Endodermal cell (in vitro differentiated cells): Measurements from ENCODE around the gene HOXB3. TPM values are rescaled to one million over a fixed set of nuclear protein-coding genes. Genes with fewer than 3 reads are reported as not detected.
A peak's percentile ranks its signal among the peaks of the same experiment; 100 is the strongest.

Source experiments
- DNase-seq: peaks from one replicate; pipeline ENCODE4 v3.0.0-alpha.2; 2017
- H3K27ac ChIP-seq: 2 replicates; pipeline ENCODE4 v1.5.1; 2013; ENCODE audit warnings: mild to moderate bottlenecking, low read depth, low read length, moderate library complexity
- H3K27me3 ChIP-seq: 2 replicates; pipeline ENCODE4 v1.6.1; 2013; ENCODE audit warnings: mild to moderate bottlenecking, low read length, moderate library complexity; ENCODE audit not compliant: insufficient read depth, control insufficient read depth, poor library complexity, severe bottlenecking
- H3K36me3 ChIP-seq: 2 replicates; pipeline ENCODE4 v1.7.0; 2013; ENCODE audit warnings: mild to moderate bottlenecking, low read length, moderate library complexity; ENCODE audit not compliant: control insufficient read depth, insufficient read depth
- H3K4me1 ChIP-seq: one replicate; pipeline ENCODE4 v1.7.0; 2013; ENCODE audit warnings: low read length; ENCODE audit not compliant: control insufficient read depth, insufficient read depth
- H3K4me3 ChIP-seq: 2 replicates; pipeline ENCODE4 v1.5.1; 2013; ENCODE audit warnings: mild to moderate bottlenecking, low read length, moderate library complexity
- H3K9ac ChIP-seq: 2 replicates; pipeline ENCODE4 v1.6.1; 2013; ENCODE audit warnings: mild to moderate bottlenecking, low read length, moderate library complexity; ENCODE audit not compliant: poor library complexity, severe bottlenecking; ENCODE audit errors: extremely low read depth
- H3K9me3 ChIP-seq: 2 replicates; pipeline ENCODE4 v1.6.1; 2013; ENCODE audit warnings: mild to moderate bottlenecking, low read length, moderate library complexity; ENCODE audit not compliant: control insufficient read depth
- H3K27ac Mint-ChIP-seq: 2 replicates; pipeline ENCODE4 v1.8.0; 2020; ENCODE audit warnings: mixed read lengths
- H3K27me3 Mint-ChIP-seq: 2 replicates; pipeline ENCODE4 v1.8.0; 2021; ENCODE audit warnings: mild to moderate bottlenecking, mixed read lengths; ENCODE audit not compliant: insufficient read depth
- H3K36me3 Mint-ChIP-seq: 2 replicates; pipeline ENCODE4 v1.8.0; 2020; ENCODE audit warnings: low read depth, mixed read lengths
- H3K4me1 Mint-ChIP-seq: 2 replicates; pipeline ENCODE4 v1.8.0; 2020; ENCODE audit warnings: mixed read lengths
- H3K4me3 Mint-ChIP-seq: 2 replicates; pipeline ENCODE4 v1.8.0; 2020; ENCODE audit warnings: mild to moderate bottlenecking, moderate library complexity, mixed read lengths
- H3K9me3 Mint-ChIP-seq: 2 replicates; pipeline ENCODE4 v1.8.0; 2020; ENCODE audit warnings: mild to moderate bottlenecking, mixed read lengths
- WGBS, 2 experiments: methylation state at CpG; one replicate each; pipeline versions ENCODE4 v1.1.5 to v1.1.7; 2013; ENCODE audit warnings: missing lambda C conversion rate in 2 of 2, mixed read lengths in 1 of 2; ENCODE audit not compliant: insufficient coverage in 1 of 2, insufficient read length in 1 of 2; 5-methylcytosine and 5-hydroxymethylcytosine counted together
- total RNA-seq, 2 donors: library from RNA; stranded (reverse); fragmentation: NEBNext Ultra II Directional in 1 of 2; extraction: Animal tissue kit (Norgen Biotek cat#: 25700) in 1 of 2; gene quantifications; 2 replicates in 1 of 2; 3 replicates in 1 of 2; pipeline ENCODE4 v1.2.1, GENCODE V29; 2021
- TF ChIP-seq, protein P1 (sequence below): fragments of 200-600 bp; sonication (generic); conservative IDR thresholded peaks from 2 replicates; pipeline ENCODE4 v1.5.0; 2021; ENCODE audit warnings: antibody characterized with exemption, mild to moderate bottlenecking

Gene HOXB3
- total RNA-seq, 2 donors from 2014 or later: not detected

DNA sequence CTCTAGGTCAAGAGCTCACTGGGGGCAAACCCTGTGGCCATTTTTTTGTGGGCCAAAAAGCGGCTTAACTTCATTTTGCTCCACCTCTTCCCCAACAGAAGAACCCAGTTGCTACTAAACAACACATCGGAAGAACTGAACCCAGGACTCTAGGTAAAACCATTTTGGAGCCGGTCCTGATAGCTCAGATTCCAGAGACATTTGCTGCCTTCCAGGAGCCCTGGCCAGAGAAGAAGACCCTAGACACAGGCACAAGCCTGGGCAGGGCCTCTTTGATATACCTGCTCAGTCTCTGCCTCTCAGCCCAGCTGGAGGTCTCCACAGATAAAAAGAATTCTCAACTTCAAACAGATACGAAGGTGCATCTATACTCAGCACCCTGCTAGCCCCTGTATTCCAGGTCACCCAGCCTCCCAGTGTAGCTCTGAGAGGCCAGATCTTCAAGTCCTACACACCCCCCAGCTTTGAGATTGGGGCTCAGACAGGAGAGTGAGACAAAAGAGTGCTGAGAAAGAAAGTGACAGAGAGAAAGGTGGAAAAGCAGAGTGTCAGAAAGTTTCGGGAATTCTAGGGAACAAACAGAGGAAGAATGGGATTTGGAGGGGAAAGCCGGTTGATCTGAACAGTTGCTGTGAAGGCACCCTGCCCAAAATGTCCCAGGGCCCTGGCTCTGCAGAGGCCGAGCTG is 42.7 kb upstream of the HOXB3 start:
- Histone ChIP-seq H3K27me3 (peaks cover 100% of the 10 kb centered on the region), H3K9me3 (peaks cover 7% of the 10 kb centered on the region), H3K36me3 (no peaks in the 10 kb centered on the region), H3K4me3 (no peak overlapping the region), H3K9ac (no peak overlapping the region), H3K4me1 (no peaks in the 10 kb centered on the region), H3K27ac (no peak overlapping the region)
- 18 to 27% methylated on average over 5 to 7 of the region's 7 CpGs for WGBS, 2 experiments
- Mint-ChIP-seq H3K4me3 (no peak overlapping the region), H3K27me3 (peaks cover 100% of the 10 kb centered on the region), H3K27ac (no peak overlapping the region), H3K4me1 (no peaks in the 10 kb centered on the region), H3K9me3 (peaks cover 2% of the 10 kb centered on the region), H3K36me3 (no peaks in the 10 kb centered on the region)
- DNase-seq: peak; percentile 61
- TF ChIP-seq, protein P1, sequence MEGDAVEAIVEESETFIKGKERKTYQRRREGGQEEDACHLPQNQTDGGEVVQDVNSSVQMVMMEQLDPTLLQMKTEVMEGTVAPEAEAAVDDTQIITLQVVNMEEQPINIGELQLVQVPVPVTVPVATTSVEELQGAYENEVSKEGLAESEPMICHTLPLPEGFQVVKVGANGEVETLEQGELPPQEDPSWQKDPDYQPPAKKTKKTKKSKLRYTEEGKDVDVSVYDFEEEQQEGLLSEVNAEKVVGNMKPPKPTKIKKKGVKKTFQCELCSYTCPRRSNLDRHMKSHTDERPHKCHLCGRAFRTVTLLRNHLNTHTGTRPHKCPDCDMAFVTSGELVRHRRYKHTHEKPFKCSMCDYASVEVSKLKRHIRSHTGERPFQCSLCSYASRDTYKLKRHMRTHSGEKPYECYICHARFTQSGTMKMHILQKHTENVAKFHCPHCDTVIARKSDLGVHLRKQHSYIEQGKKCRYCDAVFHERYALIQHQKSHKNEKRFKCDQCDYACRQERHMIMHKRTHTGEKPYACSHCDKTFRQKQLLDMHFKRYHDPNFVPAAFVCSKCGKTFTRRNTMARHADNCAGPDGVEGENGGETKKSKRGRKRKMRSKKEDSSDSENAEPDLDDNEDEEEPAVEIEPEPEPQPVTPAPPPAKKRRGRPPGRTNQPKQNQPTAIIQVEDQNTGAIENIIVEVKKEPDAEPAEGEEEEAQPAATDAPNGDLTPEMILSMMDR: no peak

DNA sequence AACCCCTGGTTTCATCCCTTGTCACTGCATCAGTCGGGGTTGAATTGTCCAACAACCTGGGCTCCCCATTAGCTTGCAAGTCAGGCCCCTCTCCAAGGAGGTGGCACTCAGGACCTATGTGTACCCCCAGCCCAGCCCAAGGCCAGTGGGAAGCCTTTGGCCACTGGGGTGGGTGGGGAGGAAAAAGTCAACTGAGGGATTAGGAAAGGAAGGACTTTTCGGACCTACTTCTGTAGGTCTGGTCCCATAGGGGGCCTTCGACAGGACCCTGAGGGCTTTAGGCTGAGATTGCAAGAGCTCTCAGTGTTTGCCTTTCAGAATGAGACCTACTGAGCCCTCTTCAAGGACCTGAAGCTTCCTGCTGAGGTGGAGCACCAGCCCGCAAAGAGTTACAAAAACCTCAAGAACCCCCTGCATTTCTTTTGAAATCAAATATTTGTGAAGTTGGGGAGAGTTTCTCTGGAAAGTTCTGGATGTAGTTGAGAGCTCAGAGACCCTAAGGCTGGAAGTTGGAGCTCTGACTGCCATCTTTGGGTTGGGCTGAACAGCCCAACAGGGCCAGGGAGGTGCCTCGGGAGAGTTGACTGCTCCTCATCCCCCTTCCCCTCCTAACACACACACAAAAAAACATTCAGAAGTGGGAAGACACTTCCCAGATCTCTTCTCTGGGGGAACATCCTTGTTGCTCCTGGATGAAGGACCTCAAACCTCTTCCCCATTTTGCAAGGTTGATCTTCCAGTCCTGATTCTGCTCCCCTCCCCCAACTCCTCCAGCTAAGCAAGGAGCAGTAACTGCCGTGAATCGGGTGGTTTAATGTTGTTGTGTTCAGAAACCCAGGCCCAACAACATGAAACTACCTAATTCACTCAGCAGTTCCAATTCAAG is 41.9 kb upstream of the HOXB3 start:
- 18 to 28% methylated on average over 4 to 6 of the region's 7 CpGs for WGBS, 2 experiments
- no peaks in the 10 kb centered on the region for H3K36me3 Mint-ChIP-seq
- H3K4me3 Mint-ChIP-seq: no peak overlapping the region
- no peaks in the 10 kb centered on the region for H3K4me1 ChIP-seq
- TF ChIP-seq, protein P1: no peak
- DNase-seq: peak; percentile 46
- H3K4me3 ChIP-seq: no peak overlapping the region
- peaks cover 2% of the 10 kb centered on the region for H3K9me3 Mint-ChIP-seq
- H3K4me1 Mint-ChIP-seq: no peaks in the 10 kb centered on the region
- peaks cover 7% of the 10 kb centered on the region for H3K9me3 ChIP-seq
- peaks cover 100% of the 10 kb centered on the region for H3K27me3 ChIP-seq
- no peak overlapping the region for H3K9ac ChIP-seq
- peaks cover 100% of the 10 kb centered on the region for H3K27me3 Mint-ChIP-seq
- no peak overlapping the region for H3K27ac Mint-ChIP-seq
- H3K36me3 ChIP-seq: no peaks in the 10 kb centered on the region
- no peak overlapping the region for H3K27ac ChIP-seq

DNA sequence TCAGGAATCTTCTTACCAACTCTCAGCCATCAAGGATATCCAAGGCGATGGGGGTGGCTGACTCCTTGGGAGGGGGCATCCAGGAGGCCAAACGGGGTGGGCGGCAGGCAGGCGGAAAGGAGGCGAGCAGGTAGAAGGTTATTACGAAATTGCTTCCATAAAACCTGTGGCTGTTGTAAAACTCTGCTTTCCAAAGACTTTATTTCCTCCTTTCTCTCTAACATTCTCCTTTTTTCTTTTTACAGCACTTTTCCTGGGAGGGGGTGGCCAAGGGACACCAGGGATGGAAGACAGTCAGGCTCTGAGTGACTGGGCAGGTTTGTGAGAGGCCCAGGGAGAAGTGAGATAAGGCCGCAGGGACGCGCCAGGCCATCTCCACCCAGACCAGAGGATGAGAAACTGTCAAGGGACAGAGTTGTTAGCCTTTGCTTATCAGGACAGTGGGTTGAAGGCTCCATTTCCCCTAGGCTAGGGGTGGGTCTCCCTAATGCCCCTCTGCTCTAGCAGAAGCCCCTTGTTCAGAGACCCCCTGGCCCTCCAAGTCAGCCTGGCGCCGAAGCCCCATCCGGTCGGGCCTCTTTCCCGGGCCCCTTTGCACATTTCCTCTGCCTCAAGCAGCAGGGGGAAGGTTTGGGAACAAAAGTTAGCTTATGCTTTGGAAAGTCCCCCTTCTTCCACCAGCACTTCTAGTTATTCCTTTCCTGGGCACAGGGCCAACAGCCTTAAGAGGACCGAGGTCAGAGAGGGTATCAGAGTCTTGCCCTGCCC is 41.1 kb upstream of the HOXB3 start:
- DNase-seq: peak; percentile 51
- no peaks in the 10 kb centered on the region for H3K36me3 Mint-ChIP-seq
- TF ChIP-seq, protein P1: no peak
- peaks cover 100% of the 10 kb centered on the region for H3K27me3 Mint-ChIP-seq
- no peak overlapping the region for H3K4me3 Mint-ChIP-seq
- WGBS, 2 experiments: 29 to 45% methylated on average over 2 to 15 of the region's 15 CpGs
- H3K9me3 Mint-ChIP-seq: peaks cover 2% of the 10 kb centered on the region
- no peak overlapping the region for H3K4me3 ChIP-seq
- peaks cover 7% of the 10 kb centered on the region for H3K9me3 ChIP-seq
- H3K27ac Mint-ChIP-seq: no peak overlapping the region
- no peaks in the 10 kb centered on the region for H3K36me3 ChIP-seq
- no peaks in the 10 kb centered on the region for H3K4me1 ChIP-seq
- no peak overlapping the region for H3K27ac ChIP-seq
- no peak overlapping the region for H3K9ac ChIP-seq
- H3K27me3 ChIP-seq: peaks cover 100% of the 10 kb centered on the region
- no peaks in the 10 kb centered on the region for H3K4me1 Mint-ChIP-seq
